HG03045 (cell line): ENCODE measurements around the gene DENND6B.

Experiments
- ATAC-seq: cut with Tn5 transposase; IDR thresholded peaks from one replicate; pipeline ENCODE4 v1.9.1; 2021; ENCODE audit warnings: mild to moderate bottlenecking, moderate library complexity; ENCODE audit not compliant: unreplicated experiment

Gene DENND6B

GRCh38 chr22:50304528-50305392 lies 22.1 kb downstream of the DENND6B start:
- no peak for ATAC-seq

GRCh38 chr22:50303848-50304527 lies 22.8 kb downstream of the DENND6B start:
- no peak for ATAC-seq

GRCh38 chr22:50303515-50303847 lies 23.3 kb downstream of the DENND6B start:
- no peak for ATAC-seq

- ATAC-seq = no peak
Measured at GRCh38 chr22:50302564-50302963, 24.2 kb downstream of the DENND6B start.

- ATAC-seq = no peak
Measured at GRCh38 chr22:50302041-50302541, 24.7 kb downstream of the DENND6B start.

GRCh38 chr22:50301581-50301991 lies 25.2 kb downstream of the DENND6B start:
- ATAC-seq = no peak

GRCh38 chr22:50300620-50301257 lies 26.1 kb downstream of the DENND6B start:
- ATAC-seq = no peak

- no peak for ATAC-seq
Measured at GRCh38 chr22:50299785-50300619, 26.8 kb downstream of the DENND6B start.

GRCh38 chr22:50298937-50299784 lies 27.7 kb downstream of the DENND6B start:
- no peak for ATAC-seq

- no peak for ATAC-seq
Measured at GRCh38 chr22:50298266-50298637, 28.6 kb downstream of the DENND6B start.

- ATAC-seq = no peak
Measured at GRCh38 chr22:50297510-50298265, 29.1 kb downstream of the DENND6B start.

GRCh38 chr22:50296658-50297490 lies 29.9 kb downstream of the DENND6B start:
- ATAC-seq = no peak

- no peak for ATAC-seq
Measured at GRCh38 chr22:50294319-50294656, 32.5 kb downstream of the DENND6B start.

- ATAC-seq = no peak
Measured at GRCh38 chr22:50293441-50294318, 33.1 kb downstream of the DENND6B start.

GRCh38 chr22:50292643-50293440 lies 34.0 kb downstream of the DENND6B start:
- ATAC-seq = no peak

GRCh38 chr22:50289942-50290630 lies 36.7 kb downstream of the DENND6B start:
- ATAC-seq = no peak
